Measurements from ENCODE around the gene GCNT1. TPM values are rescaled to one million over a fixed set of nuclear protein-coding genes. Genes with fewer than 3 reads are reported as not detected.

GCNT1 gene
- total RNA-seq, 1 experiment from 2014 or later, result 0.29 TPM

- Histone ChIP-seq H3K36me3 (ENCODE audit: low read depth, low read length) (no peaks in the 10 kb centered on the region), H4K20me1 (ENCODE audit: low read length) (no peaks in the 10 kb centered on the region), H2AFZ (ENCODE audit: low read length) (no peak overlapping the region), H3K9ac (ENCODE audit: low read length) (no peak overlapping the region), H3K4me2 (ENCODE audit: low read length) (no peak overlapping the region), H3K9me3 (ENCODE audit: low read length) (no peaks in the 10 kb centered on the region), H3K27ac (ENCODE audit: low read length) (no peak overlapping the region), H3K4me3 (ENCODE audit: low read length) (no peak overlapping the region), H3K4me1 (ENCODE audit: insufficient read depth, low read length) (no peaks in the 10 kb centered on the region), H3K9me2 (replicated peaks; ENCODE audit: low read length) (no peaks in the 10 kb centered on the region), H3K27me3 (ENCODE audit: low read length) (no peaks in the 10 kb centered on the region), H3F3A (ENCODE audit: low read length, unreplicated experiment) (no peaks in the 10 kb centered on the region), H3K79me2 (ENCODE audit: low read length) (no peaks in the 10 kb centered on the region)
- CTCF ChIA-PET, result no interaction called here
- intact Hi-C loops (cut with micrococcal nuclease), result no loop called here
- DNase-seq (no peak), ATAC-seq (no peak)
- POLR2A ChIA-PET (ENCODE audit: unreplicated experiment), result no interaction called here
- BruUV-seq (replicated peaks), result no TSS peak
- TF ChIP-seq EZH2 (IDR thresholded peaks at IDR 0.05; ENCODE audit: low read length, unreplicated experiment), result no peak
- no peak for TF ChIP-seq CTCF (conservative IDR thresholded peaks at IDR 0.05; ENCODE audit: low read depth, low read length)
- TF ChIP-seq EZH2phosphoT487 (IDR thresholded peaks at IDR 0.05; ENCODE audit: borderline replicate concordance, low read length), result no peak
These were observed 78.2 kb downstream of the GCNT1 start for GRCh38 chr9:76537150-76537646.

- POLR2A ChIA-PET (ENCODE audit: unreplicated experiment), result no interaction called here
- no peak for ATAC-seq
- Histone ChIP-seq H3K79me2 (ENCODE audit: low read length) (no peaks in the 10 kb centered on the region), H3K27ac (ENCODE audit: low read length) (no peak overlapping the region), H3K4me3 (ENCODE audit: low read length) (no peak overlapping the region), H3K9ac (ENCODE audit: low read length) (no peak overlapping the region), H3K27me3 (ENCODE audit: low read length) (no peaks in the 10 kb centered on the region), H4K20me1 (ENCODE audit: low read length) (no peaks in the 10 kb centered on the region), H3K9me3 (ENCODE audit: low read length) (no peaks in the 10 kb centered on the region), H3K4me2 (ENCODE audit: low read length) (no peak overlapping the region), H3K9me2 (replicated peaks; ENCODE audit: low read length) (no peaks in the 10 kb centered on the region), H3K36me3 (ENCODE audit: low read depth, low read length) (no peaks in the 10 kb centered on the region), H3F3A (ENCODE audit: low read length, unreplicated experiment) (no peaks in the 10 kb centered on the region), H2AFZ (ENCODE audit: low read length) (no peak overlapping the region), H3K4me1 (ENCODE audit: insufficient read depth, low read length) (no peaks in the 10 kb centered on the region)
- no peak for TF ChIP-seq EZH2phosphoT487 (IDR thresholded peaks at IDR 0.05; ENCODE audit: borderline replicate concordance, low read length)
- TF ChIP-seq CTCF (conservative IDR thresholded peaks at IDR 0.05; ENCODE audit: low read depth, low read length), result no peak
- no peak for DNase-seq
- intact Hi-C loops (cut with micrococcal nuclease), result no loop called here
- CTCF ChIA-PET, result no interaction called here
- no TSS peak for BruUV-seq (replicated peaks)
These were observed 80.2 kb downstream of the GCNT1 start for GRCh38 chr9:76539180-76539579.

- Histone ChIP-seq H3K9me3 (ENCODE audit: low read length) (no peaks in the 10 kb centered on the region), H3K4me1 (ENCODE audit: insufficient read depth, low read length) (no peaks in the 10 kb centered on the region), H3F3A (ENCODE audit: low read length, unreplicated experiment) (no peaks in the 10 kb centered on the region), H2AFZ (ENCODE audit: low read length) (no peak overlapping the region), H3K27me3 (ENCODE audit: low read length) (no peaks in the 10 kb centered on the region), H3K27ac (ENCODE audit: low read length) (no peak overlapping the region), H3K79me2 (ENCODE audit: low read length) (no peaks in the 10 kb centered on the region), H4K20me1 (ENCODE audit: low read length) (no peaks in the 10 kb centered on the region), H3K9me2 (replicated peaks; ENCODE audit: low read length) (no peaks in the 10 kb centered on the region), H3K36me3 (ENCODE audit: low read depth, low read length) (no peaks in the 10 kb centered on the region), H3K4me3 (ENCODE audit: low read length) (no peak overlapping the region), H3K4me2 (ENCODE audit: low read length) (no peak overlapping the region), H3K9ac (ENCODE audit: low read length) (no peak overlapping the region)
- ChIA-PET POLR2A (ENCODE audit: unreplicated experiment) (no interaction called here), CTCF (no interaction called here)
- BruUV-seq (replicated peaks), result no TSS peak
- TF ChIP-seq EZH2 (IDR thresholded peaks at IDR 0.05; ENCODE audit: low read length, unreplicated experiment) (no peak), CTCF (conservative IDR thresholded peaks at IDR 0.05; ENCODE audit: low read depth, low read length) (no peak), EZH2phosphoT487 (IDR thresholded peaks at IDR 0.05; ENCODE audit: borderline replicate concordance, low read length) (no peak)
- intact Hi-C loops (cut with micrococcal nuclease), result no loop called here
- DNase-seq, result no peak
- no peak for ATAC-seq
These were observed 83.4 kb downstream of the GCNT1 start for GRCh38 chr9:76542360-76542759.

Data from PC-3 (cell line).